ENCODE results near the gene TSPAN9. TPM values are rescaled to one million over a fixed set of nuclear protein-coding genes. Genes with fewer than 3 reads are reported as not detected.

TSPAN9 gene
- total and polyA plus RNA-seq, 2 donors from 2014 or later: 62.4 to 81.6 TPM

- no peak for TF ChIP-seq CTCF (IDR thresholded peaks at IDR 0.05; ENCODE audit: borderline replicate concordance, extremely low read depth, insufficient read depth)
- DNase-seq: peak in 4 of 5 donors; percentile 29 to 52 (median 38)
- Histone ChIP-seq H3K27ac (ENCODE audit: low read depth in 2 of 2, low read length in 2 of 2) (no peak overlapping the region), H3K4me3 (ENCODE audit: low read length in 3 of 3) (no peak overlapping the region), H3K4me1 (ENCODE audit: control insufficient read depth in 2 of 3, insufficient read depth in 2 of 3, low read depth in 1 of 3, low read length in 3 of 3) (peaks cover 0 to 3% (median 0%) of the 10 kb centered on the region in 3 donors), H3K27me3 (ENCODE audit: control insufficient read depth, insufficient read depth, low read length) (no peaks in the 10 kb centered on the region), H3K9ac (ENCODE audit: low read length in 3 of 3) (no peak overlapping the region), H3K9me3 (ENCODE audit: control insufficient read depth in 2 of 3, insufficient read depth in 1 of 3, low read length in 3 of 3) (no peaks in the 10 kb centered on the region), H3K36me3 (ENCODE audit: control insufficient read depth in 2 of 3, insufficient read depth in 3 of 3, low read length in 3 of 3) (no peaks in the 10 kb centered on the region)
- no peak for FAIRE-seq
- intact Hi-C loops (cut with DNase I): no loop called here
These were observed 242.7 kb downstream of the TSPAN9 start for GRCh38 chr12:3319723-3320492.

GRCh38 chr12:3320881-3321509, 243.8 kb downstream of the TSPAN9 start:
- intact Hi-C loops (cut with DNase I): no loop called here
- no peaks in the 10 kb centered on the region for H3K9me3 ChIP-seq (ENCODE audit: control insufficient read depth in 2 of 3, insufficient read depth in 1 of 3, low read length in 3 of 3)
- no peaks in the 10 kb centered on the region for H3K27me3 ChIP-seq (ENCODE audit: control insufficient read depth, insufficient read depth, low read length)
- FAIRE-seq (no peak), DNase-seq (peak in 1 of 5 donors; percentile 58)
- H3K4me3 ChIP-seq (ENCODE audit: low read length in 3 of 3): no peak overlapping the region
- no peak overlapping the region for H3K9ac ChIP-seq (ENCODE audit: low read length in 3 of 3)
- no peak for TF ChIP-seq CTCF (IDR thresholded peaks at IDR 0.05; ENCODE audit: borderline replicate concordance, extremely low read depth, insufficient read depth)
- H3K27ac ChIP-seq (ENCODE audit: low read depth in 2 of 2, low read length in 2 of 2): no peak overlapping the region
- H3K4me1 ChIP-seq (ENCODE audit: control insufficient read depth in 2 of 3, insufficient read depth in 2 of 3, low read depth in 1 of 3, low read length in 3 of 3): no peaks in the 10 kb centered on the region
- no peaks in the 10 kb centered on the region for H3K36me3 ChIP-seq (ENCODE audit: control insufficient read depth in 2 of 3, insufficient read depth in 3 of 3, low read length in 3 of 3)

GRCh38 chr12:3321881-3322280, 244.7 kb downstream of the TSPAN9 start:
- no peak for FAIRE-seq
- no peaks in the 10 kb centered on the region for H3K36me3 ChIP-seq (ENCODE audit: control insufficient read depth in 2 of 3, insufficient read depth in 3 of 3, low read length in 3 of 3)
- DNase-seq: peak in 1 of 5 donors; percentile 37
- no peak overlapping the region for H3K9ac ChIP-seq (ENCODE audit: low read length in 3 of 3)
- no peak overlapping the region for H3K27ac ChIP-seq (ENCODE audit: low read depth in 2 of 2, low read length in 2 of 2)
- TF ChIP-seq CTCF (IDR thresholded peaks at IDR 0.05; ENCODE audit: borderline replicate concordance, extremely low read depth, insufficient read depth): no peak
- H3K9me3 ChIP-seq (ENCODE audit: control insufficient read depth in 2 of 3, insufficient read depth in 1 of 3, low read length in 3 of 3): no peaks in the 10 kb centered on the region
- H3K27me3 ChIP-seq (ENCODE audit: control insufficient read depth, insufficient read depth, low read length): no peaks in the 10 kb centered on the region
- intact Hi-C loops (cut with DNase I): no loop called here
- no peak overlapping the region for H3K4me3 ChIP-seq (ENCODE audit: low read length in 3 of 3)
- H3K4me1 ChIP-seq (ENCODE audit: control insufficient read depth in 2 of 3, insufficient read depth in 2 of 3, low read depth in 1 of 3, low read length in 3 of 3): no peaks in the 10 kb centered on the region
